Activated CD8-positive, alpha-beta memory T cell treated with anti-CD3 and anti-CD28 coated beads, Interleukin-2, amount 10 ng/mL, durations not matched to agents 7 days and 5 days (primary cell): ENCODE measurements around the gene BTRC. TPM values are rescaled to one million over a fixed set of nuclear protein-coding genes. Genes with fewer than 3 reads are reported as not detected.

Experiments
- ATAC-seq: fragments of 150-1000 bp; cut with Tn5 transposase; one replicate; pipeline ENCODE4 v1.10.0; 2021; ENCODE audit warnings: moderate library complexity
- CTCF ChIA-PET: fragments of 350-600 bp; sonication (Branson Sonifier 250); formaldehyde crosslinking; loops from one replicate; lab custom pipeline; 2021; ENCODE audit warnings: antibody characterized with exemption; lab: Charles Lee
- DNase-seq: peaks from one replicate; pipeline ENCODE4 v3.0.0-alpha.2; 2020
- H3K27ac Mint-ChIP-seq: one replicate; pipeline ENCODE4 v1.8.0; 2021; ENCODE audit warnings: mild to moderate bottlenecking, mixed read lengths
- H3K27me3 Mint-ChIP-seq: one replicate; pipeline ENCODE4 v1.8.0; 2021; ENCODE audit warnings: mixed read lengths
- H3K36me3 Mint-ChIP-seq: one replicate; pipeline ENCODE4 v1.8.0; 2021; ENCODE audit warnings: mild to moderate bottlenecking, mixed read lengths
- H3K4me1 Mint-ChIP-seq: one replicate; pipeline ENCODE4 v1.8.0; 2021; ENCODE audit warnings: mixed read lengths
- H3K4me3 Mint-ChIP-seq: one replicate; pipeline ENCODE4 v1.8.0; 2021; ENCODE audit warnings: mild to moderate bottlenecking, moderate library complexity, mixed read lengths
- H3K9me3 Mint-ChIP-seq: one replicate; pipeline ENCODE4 v1.8.0; 2022; ENCODE audit warnings: low read depth, mixed read lengths
- total RNA-seq, 2 experiments: library from RNA; stranded (reverse); gene quantifications; one replicate each; pipeline ENCODE4 v1.2.3, GENCODE V29; 2021

Gene BTRC
- total RNA-seq, 2 experiments from 2014 or later = 10.9 to 13.8 TPM

DNA sequence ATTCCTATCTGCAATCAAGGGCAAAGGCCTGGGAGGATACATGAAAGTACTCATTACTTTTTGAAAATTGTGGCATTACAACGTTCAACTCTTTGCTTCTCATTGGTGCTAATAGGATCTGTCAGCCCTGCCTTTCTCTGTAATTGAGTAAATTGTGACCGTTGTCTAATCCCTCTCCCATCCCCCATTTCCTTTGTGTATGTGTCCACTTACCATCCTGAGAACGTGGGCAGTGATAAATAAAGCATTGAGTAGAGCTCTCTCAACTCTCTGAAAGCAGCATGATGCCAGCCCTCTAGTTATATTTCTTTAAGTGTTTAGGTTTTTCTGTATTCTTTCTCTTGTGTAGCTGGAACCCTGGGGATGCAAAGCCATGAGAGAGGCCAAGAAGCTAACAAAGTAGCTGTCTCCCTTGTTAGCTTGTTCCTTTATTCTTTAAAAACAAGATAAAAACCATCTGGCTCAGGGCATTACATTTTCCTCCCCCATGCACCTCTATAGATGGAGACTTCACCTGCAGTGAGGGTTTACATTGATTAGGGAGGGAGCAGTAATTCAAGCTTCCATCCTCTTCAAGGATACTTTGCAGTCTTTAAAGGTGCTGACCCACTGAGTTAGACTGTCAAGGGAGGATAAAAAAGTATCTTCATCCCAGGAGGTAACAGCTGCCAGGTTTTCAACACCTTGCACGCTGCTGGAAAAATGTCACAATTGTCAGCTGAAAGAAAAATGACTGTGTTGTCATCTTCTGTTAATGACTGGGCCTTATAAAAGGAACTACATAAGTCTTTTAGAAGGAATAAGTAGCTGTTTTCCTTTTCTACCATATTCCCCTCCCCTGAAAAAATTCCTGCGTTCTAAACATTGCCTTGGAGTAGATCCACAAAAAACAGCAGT lies 112.3 kb downstream of the BTRC start:
- Mint-ChIP-seq H3K27ac (no peak overlapping the region), H3K9me3 (no peaks in the 10 kb centered on the region), H3K4me1 (peaks cover 6% of the 10 kb centered on the region), H3K4me3 (no peak overlapping the region), H3K36me3 (no peaks in the 10 kb centered on the region), H3K27me3 (no peaks in the 10 kb centered on the region)
- ATAC-seq (no peak), DNase-seq (no peak)
- CTCF ChIA-PET = interaction anchor here (0.7 to 2.8 kb wide), 26 partner anchors 7 to 305 kb away, joined by 3 to 13 read pairs (median 5); no protein-coding TSS in a partner anchor

DNA sequence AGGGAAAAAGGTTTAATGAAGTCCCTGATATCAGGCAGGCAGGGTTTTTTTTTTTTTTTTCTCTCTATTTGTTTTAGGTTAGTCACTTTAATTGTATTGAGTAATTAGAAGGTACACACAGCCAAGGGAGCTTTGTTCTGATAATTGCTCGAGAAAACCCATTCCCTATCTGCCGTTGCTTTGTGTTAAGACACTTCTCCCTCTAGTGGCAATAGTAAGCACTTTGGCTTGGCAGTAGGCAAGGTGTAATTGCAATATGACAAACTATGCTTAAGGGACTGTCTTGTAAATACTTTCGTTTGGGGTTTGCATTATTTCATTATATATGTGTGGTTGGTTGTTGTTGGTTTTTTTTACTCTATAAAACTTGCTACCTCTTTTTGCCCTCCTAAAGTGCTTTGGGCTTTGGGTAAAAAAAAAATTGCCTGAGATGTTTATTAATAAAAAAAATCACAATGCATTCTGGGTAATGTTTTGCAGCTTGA lies 113.4 kb downstream of the BTRC start:
- H3K4me3 Mint-ChIP-seq = no peak overlapping the region
- no peaks in the 10 kb centered on the region for H3K9me3 Mint-ChIP-seq
- H3K27me3 Mint-ChIP-seq = no peaks in the 10 kb centered on the region
- CTCF ChIA-PET = interaction anchor here (0.6 to 2.8 kb wide), 31 partner anchors 8 to 695 kb away, joined by 3 to 13 read pairs (median 4); no protein-coding TSS in a partner anchor
- peak; percentile 50 for DNase-seq
- H3K4me1 Mint-ChIP-seq = peaks cover 6% of the 10 kb centered on the region
- no peak overlapping the region for H3K27ac Mint-ChIP-seq
- no peaks in the 10 kb centered on the region for H3K36me3 Mint-ChIP-seq
- ATAC-seq = peak; percentile 87

DNA sequence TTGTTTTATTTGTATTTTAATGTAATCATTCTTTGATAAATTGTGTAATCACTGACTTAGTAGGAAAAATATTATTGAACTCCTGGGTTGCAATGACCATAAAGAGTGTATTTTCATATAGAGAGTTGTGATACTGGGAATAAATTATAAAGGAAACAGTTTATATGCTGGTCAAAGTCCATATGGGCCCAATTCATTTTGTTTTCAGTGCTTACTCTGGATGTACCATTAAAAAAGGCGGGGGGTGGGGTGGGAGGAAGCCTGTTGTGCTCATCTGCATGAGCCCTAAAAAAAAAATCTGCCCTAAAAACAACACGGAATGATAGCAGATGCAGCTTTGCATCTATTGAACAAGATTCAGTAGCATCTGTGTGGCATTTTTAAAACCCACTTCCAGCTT lies 114.2 kb downstream of the BTRC start:
- CTCF ChIA-PET = interaction anchor here (0.7 to 2.8 kb wide), 11 partner anchors 14 to 696 kb away, joined by 3 to 12 read pairs (median 5); no protein-coding TSS in a partner anchor
- Mint-ChIP-seq H3K4me1 (peaks cover 6% of the 10 kb centered on the region), H3K9me3 (no peaks in the 10 kb centered on the region), H3K27ac (no peak overlapping the region), H3K27me3 (no peaks in the 10 kb centered on the region), H3K4me3 (no peak overlapping the region), H3K36me3 (no peaks in the 10 kb centered on the region)
- no peak for ATAC-seq
- DNase-seq = no peak

DNA sequence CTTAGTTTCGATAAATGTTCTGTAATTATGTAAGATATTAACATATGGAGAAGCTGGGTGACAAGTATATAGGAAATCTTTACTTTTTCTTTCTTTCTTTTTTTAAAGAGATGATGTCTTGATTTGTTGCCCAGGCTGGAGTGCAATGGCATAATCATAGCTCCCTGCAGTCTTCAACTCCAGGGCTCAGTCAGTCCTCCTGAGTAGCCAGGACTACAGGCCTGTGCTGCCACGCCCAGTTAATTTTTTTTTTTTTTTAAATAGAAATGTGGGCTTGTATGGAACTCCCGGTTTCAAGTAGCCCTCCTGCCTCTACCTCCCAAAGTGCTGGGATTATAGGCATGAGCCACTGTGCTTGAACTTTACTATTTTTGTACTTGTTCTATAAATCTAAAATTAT lies 122.4 kb downstream of the BTRC start:
- DNase-seq (no peak), ATAC-seq (no peak)
- Mint-ChIP-seq H3K27ac (no peak overlapping the region), H3K4me1 (no peaks in the 10 kb centered on the region), H3K4me3 (no peak overlapping the region), H3K27me3 (no peaks in the 10 kb centered on the region), H3K36me3 (no peaks in the 10 kb centered on the region), H3K9me3 (no peaks in the 10 kb centered on the region)
- CTCF ChIA-PET = interaction anchor here (0.8 to 2.5 kb wide), 2 partner anchors 10 to 381 kb away, joined by 3 to 5 read pairs; no protein-coding TSS in a partner anchor

DNA sequence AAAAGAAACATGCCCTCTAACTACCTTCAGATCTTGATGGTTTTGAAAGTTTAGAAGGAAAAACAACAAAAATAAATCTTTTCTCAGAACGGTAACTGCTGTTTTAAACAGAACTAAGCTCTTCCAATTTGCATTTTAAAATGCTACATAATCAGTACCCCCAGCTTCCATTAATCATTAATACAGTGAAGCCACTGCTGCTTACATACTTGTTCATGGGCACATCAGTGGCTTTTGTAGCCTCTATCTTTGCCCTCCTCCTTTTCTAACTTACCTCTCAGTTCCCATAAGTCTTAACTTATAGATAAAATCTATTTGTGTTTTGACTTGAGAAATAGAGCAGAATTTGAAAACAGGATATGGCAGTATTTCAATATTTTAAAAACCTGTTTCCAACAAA lies 125.0 kb downstream of the BTRC start:
- ATAC-seq (no peak), DNase-seq (no peak)
- CTCF ChIA-PET = interaction anchor here (0.7 to 1.4 kb wide), 2 partner anchors 265 to 810 kb away, joined by 4 read pairs; no protein-coding TSS in a partner anchor
- Mint-ChIP-seq H3K27me3 (no peaks in the 10 kb centered on the region), H3K4me3 (no peak overlapping the region), H3K9me3 (no peaks in the 10 kb centered on the region), H3K27ac (no peak overlapping the region), H3K4me1 (no peaks in the 10 kb centered on the region), H3K36me3 (no peaks in the 10 kb centered on the region)

DNA sequence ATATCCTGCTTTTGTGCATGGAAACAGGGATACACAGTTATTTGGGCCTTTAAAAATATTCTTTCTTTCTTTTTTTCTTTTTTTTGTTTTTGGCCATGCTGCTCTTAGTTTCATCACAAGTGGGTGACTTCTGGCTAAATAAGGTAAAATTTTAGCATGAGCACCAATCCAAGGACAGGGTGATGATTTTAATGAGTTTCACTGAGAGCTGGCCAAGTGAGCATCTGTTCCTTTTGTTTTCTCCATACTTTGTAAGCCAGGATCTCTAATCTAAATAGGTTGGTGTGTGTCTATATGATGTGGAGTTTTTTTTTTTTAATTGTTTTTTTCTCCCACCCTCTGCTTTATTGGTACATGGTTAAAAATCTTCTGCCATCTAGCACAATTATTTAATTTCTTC lies 127.3 kb downstream of the BTRC start:
- Mint-ChIP-seq H3K9me3 (no peaks in the 10 kb centered on the region), H3K27me3 (no peaks in the 10 kb centered on the region), H3K27ac (no peak overlapping the region), H3K4me3 (no peak overlapping the region), H3K4me1 (no peaks in the 10 kb centered on the region), H3K36me3 (no peaks in the 10 kb centered on the region)
- CTCF ChIA-PET = no interaction called here
- ATAC-seq = no peak
- DNase-seq = no peak

DNA sequence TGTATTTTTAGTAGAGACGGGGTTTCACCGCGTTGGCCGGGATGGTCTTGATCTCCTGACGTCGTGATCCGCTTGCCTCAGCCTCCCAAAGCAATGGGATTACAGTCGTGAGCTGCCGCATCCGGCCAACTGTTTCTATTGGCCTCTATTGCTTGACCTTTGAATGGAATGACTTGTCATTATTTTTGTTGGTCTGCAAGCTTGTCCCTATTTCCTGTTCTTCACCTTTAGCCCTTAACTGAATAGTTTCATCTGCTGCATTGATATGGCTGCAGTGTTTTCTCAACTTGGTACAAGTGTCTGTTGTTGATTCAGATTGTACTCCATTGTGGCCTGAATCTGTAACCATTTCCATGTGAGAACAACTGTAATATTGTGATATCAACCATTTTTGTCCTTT lies 128.6 kb downstream of the BTRC start:
- Mint-ChIP-seq H3K4me1 (no peaks in the 10 kb centered on the region), H3K27me3 (no peaks in the 10 kb centered on the region), H3K9me3 (no peaks in the 10 kb centered on the region), H3K36me3 (no peaks in the 10 kb centered on the region), H3K4me3 (no peak overlapping the region), H3K27ac (no peak overlapping the region)
- ATAC-seq (no peak), DNase-seq (no peak)
- CTCF ChIA-PET = interaction anchor here (1.1 kb wide), 1 partner anchor 210 kb away, joined by 3 read pairs; no protein-coding TSS in a partner anchor

DNA sequence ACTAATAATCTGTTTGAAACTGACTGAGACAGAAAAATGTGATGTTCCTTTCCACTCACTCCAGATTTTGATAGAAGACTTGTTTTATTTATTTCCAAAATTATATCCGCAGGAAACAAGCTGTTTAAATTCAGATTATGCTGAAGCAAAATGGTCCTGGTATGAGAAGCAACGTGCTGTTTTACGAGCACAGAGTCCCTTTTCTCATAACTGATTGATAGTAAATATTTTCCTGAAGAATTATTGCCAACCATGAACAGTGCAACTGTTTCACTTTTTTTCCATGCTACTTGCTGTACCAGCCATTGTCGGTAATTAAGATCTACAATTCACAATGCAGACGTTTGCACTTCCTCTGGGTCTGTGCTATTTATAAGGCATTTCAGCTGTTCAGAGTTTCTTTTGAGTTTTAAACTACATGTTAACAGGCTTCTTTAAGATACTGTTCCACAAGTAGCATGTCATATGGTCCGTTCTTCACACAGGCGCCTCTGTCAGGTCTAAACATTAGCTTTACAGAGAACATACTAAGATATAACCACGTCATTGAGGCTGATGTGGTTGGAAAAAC lies 130.3 kb downstream of the BTRC start:
- no peaks in the 10 kb centered on the region for H3K4me1 Mint-ChIP-seq
- DNase-seq (no peak), ATAC-seq (no peak)
- no peaks in the 10 kb centered on the region for H3K27me3 Mint-ChIP-seq
- no peak overlapping the region for H3K27ac Mint-ChIP-seq
- H3K36me3 Mint-ChIP-seq = no peaks in the 10 kb centered on the region
- H3K9me3 Mint-ChIP-seq = no peaks in the 10 kb centered on the region
- H3K4me3 Mint-ChIP-seq = no peak overlapping the region
- CTCF ChIA-PET = interaction anchor here (0.9 to 2.9 kb wide), 2 partner anchors 15 to 18 kb away, joined by 3 to 12 read pairs; no protein-coding TSS in a partner anchor

DNA sequence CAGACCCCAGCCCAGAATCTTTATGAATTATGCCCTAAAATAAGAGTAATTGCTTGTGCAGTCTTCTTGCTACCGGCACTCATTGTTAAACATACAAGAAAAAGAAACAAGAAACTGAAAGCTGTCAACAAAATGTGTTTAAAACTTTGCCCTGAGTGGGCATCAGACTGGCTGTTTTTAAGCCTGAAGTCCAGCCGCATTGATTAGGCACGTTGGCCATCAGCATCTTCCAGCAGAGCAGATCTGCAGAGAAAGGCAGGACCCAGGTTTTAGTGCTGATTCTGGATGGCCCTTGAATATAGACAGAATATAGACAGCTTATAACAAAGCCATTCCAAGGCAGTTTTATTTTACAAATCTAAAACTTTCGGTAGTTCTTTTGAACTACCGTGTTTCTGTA lies 131.2 kb downstream of the BTRC start:
- H3K9me3 Mint-ChIP-seq = no peaks in the 10 kb centered on the region
- no peak for ATAC-seq

DNA sequence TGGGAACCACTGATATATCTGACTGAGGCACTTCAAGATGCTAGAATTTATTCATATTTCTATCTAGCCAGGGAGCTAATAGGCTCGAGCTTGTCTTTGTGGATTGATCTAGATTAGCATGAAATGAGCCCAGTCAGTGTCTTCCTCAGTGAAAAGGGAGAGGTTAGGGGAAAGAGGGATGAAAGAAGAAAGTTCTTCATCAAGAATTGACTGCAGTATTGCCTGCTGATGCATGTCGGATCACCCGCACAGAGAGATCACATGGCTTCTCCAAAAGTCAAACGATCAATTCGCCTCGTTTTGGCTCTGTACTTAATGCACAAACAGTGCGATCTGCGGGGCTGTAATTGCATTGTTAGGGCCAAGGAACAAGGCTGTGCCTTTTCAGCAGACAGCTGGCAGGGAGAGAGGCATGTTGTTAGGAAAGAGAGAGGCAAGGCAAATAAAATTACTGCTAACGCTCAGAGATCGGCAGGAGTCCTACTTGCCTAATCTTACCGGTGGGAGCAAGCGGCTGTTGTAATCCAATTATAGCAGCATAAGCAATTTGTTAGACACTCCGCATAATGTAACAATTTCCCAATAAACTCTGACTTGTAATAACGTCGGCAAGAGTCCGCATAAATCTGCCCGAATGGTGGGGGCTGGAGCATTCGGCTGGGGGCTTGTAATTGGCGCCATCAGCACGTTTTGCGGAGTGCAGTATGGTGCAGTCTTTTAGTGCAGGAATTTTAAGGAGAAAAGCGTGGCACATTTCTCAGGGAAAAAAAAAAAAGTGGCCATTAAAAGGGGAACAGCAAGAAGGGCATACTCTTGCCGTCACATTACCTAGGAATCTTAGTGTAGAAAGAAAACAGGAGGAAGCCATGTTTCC lies 132.0 kb downstream of the BTRC start:
- no peaks in the 10 kb centered on the region for H3K36me3 Mint-ChIP-seq
- CTCF ChIA-PET = interaction anchor here (0.7 to 2.9 kb wide), 2 partner anchors 20 kb away, joined by 3 to 12 read pairs; no protein-coding TSS in a partner anchor
- H3K27ac Mint-ChIP-seq = no peak overlapping the region

More for the DNA sequence above, 131.2 kb downstream of the BTRC start:
- Mint-ChIP-seq H3K27me3 (no peaks in the 10 kb centered on the region), H3K36me3 (no peaks in the 10 kb centered on the region), H3K27ac (no peak overlapping the region), H3K4me3 (no peak overlapping the region), H3K4me1 (no peaks in the 10 kb centered on the region)
- CTCF ChIA-PET = interaction anchor here (0.9 to 2.9 kb wide), 2 partner anchors 14 to 19 kb away, joined by 3 to 12 read pairs; no protein-coding TSS in a partner anchor
- DNase-seq = no peak

DNA sequence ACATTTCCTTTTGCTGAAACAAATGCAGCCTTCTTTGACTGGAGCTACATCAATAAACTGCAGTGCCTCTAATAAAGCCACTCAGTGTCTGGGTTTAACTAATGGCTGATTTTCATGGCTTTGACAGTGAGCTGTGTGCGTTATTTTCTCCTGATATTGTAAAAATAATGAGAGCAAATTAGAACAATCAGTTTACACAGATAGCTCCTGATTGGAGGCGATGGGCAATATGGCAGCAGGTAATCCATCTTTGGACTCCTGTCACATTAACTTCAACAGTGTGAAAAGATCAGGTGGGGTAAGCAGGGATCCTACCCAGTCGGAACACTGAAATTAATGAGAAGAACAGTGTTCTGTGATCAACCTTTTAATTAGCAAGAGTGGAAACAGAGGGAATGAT lies 133.4 kb downstream of the BTRC start:
- no peak overlapping the region for H3K4me3 Mint-ChIP-seq
- DNase-seq (no peak), ATAC-seq (no peak)
- CTCF ChIA-PET = interaction anchor here (0.5 to 1.4 kb wide), 2 partner anchors 20 to 165 kb away, joined by 3 to 5 read pairs; no protein-coding TSS in a partner anchor
- H3K9me3 Mint-ChIP-seq = no peaks in the 10 kb centered on the region
- no peak overlapping the region for H3K27ac Mint-ChIP-seq
- H3K27me3 Mint-ChIP-seq = no peaks in the 10 kb centered on the region
- H3K36me3 Mint-ChIP-seq = no peaks in the 10 kb centered on the region
- no peaks in the 10 kb centered on the region for H3K4me1 Mint-ChIP-seq

More for the DNA sequence above, 132.0 kb downstream of the BTRC start:
- DNase-seq (no peak), ATAC-seq (no peak)
- Mint-ChIP-seq H3K4me3 (no peak overlapping the region), H3K4me1 (no peaks in the 10 kb centered on the region), H3K9me3 (no peaks in the 10 kb centered on the region), H3K27me3 (no peaks in the 10 kb centered on the region)

DNA sequence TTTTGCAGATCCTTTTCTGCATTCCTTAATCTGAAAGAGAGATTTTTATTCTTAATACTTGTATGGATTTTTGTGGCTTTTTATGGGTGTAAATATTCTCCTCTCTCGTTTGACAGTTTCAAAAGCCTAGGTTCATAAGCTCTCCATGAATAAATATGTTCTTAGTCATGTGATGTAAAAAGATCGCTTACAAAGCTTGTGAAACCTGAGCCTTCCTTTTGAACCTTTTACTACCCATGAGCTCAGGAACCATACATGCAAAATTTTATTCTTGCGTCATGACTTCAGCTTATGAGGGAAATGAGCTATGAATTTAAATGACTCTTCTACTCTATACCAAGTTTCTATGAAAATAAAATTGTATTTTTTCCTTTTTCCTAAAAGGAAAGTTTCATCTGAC lies 135.4 kb downstream of the BTRC start:
- no peak overlapping the region for H3K27ac Mint-ChIP-seq
- no peak for ATAC-seq
- H3K4me3 Mint-ChIP-seq = no peak overlapping the region
- H3K4me1 Mint-ChIP-seq = no peaks in the 10 kb centered on the region
- H3K9me3 Mint-ChIP-seq = no peaks in the 10 kb centered on the region
- no peaks in the 10 kb centered on the region for H3K27me3 Mint-ChIP-seq
- no peak for DNase-seq
- CTCF ChIA-PET = no interaction called here
- H3K36me3 Mint-ChIP-seq = no peaks in the 10 kb centered on the region
